GM10266 (cell line): ENCODE results near the gene PLEKHM2.
"Not testable (repeated sequence)": the region's sequence is repeated elsewhere in the genome, so short reads cannot be mapped to it uniquely, and the experiment has no call there.

Source experiments
- DNase-seq: peaks from one replicate; pipeline ENCODE4 v3.0.0; 2012; ENCODE audit errors: extremely low spot score
- TF ChIP-seq, protein P1 (sequence below): IDR thresholded peaks from 2 replicates; pipeline ENCODE4 v1.5.1; 2012; ENCODE audit warnings: mild to moderate bottlenecking, low read depth; ENCODE audit not compliant: control insufficient read depth, insufficient read depth; ENCODE audit errors: missing control alignments

PLEKHM2 gene

DNA sequence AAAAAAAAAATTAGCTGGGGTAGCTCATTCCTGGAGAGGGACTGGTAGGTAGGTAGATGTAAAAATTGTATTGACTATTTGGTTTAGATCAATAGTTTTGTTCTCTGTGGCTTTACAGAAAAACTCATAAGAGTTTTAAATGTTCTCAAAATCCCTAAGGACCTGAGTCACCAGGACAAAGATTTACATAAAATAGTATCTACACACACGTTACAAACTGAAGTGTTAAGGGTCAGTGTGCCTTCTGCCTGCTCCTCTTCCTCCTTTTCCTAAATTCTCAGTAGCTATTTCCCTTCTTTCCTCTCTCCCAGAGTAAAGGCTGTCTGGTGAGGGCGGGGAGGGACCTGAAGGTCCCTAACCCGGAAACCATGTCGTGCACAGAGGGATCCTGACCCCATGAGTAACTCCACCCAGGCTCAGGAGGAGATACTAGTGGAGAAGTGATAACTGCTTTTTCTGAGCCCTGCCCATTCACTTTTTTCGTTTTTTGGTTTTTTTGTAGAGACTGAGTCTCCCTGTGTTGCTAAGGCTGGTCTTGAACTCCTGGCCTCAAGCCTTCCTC is 8.1 kb downstream of the PLEKHM2 start:
- TF ChIP-seq, protein P1, sequence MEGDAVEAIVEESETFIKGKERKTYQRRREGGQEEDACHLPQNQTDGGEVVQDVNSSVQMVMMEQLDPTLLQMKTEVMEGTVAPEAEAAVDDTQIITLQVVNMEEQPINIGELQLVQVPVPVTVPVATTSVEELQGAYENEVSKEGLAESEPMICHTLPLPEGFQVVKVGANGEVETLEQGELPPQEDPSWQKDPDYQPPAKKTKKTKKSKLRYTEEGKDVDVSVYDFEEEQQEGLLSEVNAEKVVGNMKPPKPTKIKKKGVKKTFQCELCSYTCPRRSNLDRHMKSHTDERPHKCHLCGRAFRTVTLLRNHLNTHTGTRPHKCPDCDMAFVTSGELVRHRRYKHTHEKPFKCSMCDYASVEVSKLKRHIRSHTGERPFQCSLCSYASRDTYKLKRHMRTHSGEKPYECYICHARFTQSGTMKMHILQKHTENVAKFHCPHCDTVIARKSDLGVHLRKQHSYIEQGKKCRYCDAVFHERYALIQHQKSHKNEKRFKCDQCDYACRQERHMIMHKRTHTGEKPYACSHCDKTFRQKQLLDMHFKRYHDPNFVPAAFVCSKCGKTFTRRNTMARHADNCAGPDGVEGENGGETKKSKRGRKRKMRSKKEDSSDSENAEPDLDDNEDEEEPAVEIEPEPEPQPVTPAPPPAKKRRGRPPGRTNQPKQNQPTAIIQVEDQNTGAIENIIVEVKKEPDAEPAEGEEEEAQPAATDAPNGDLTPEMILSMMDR, result no peak
- no peak for DNase-seq

DNA sequence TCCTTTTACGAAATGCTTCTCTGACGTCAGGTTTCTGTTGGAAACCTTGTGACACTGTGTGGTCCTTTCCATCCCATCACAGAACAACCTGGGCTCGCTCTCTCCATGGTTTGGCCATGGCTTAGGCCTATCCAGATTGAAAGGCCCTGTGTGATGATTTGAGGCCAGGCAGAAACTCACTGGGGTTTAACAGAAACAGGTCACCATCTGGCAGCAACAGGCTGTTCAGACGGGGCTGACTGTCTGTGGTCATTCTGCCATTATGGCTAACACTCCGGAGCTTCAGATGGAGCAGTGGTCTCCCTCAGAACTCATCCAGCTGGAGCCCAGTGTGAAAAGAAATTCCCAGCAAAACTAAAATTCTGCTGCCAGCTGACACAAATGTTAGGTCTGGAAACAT is 9.3 kb downstream of the PLEKHM2 start:
- TF ChIP-seq, protein P1, result no peak
- no peak for DNase-seq

DNA sequence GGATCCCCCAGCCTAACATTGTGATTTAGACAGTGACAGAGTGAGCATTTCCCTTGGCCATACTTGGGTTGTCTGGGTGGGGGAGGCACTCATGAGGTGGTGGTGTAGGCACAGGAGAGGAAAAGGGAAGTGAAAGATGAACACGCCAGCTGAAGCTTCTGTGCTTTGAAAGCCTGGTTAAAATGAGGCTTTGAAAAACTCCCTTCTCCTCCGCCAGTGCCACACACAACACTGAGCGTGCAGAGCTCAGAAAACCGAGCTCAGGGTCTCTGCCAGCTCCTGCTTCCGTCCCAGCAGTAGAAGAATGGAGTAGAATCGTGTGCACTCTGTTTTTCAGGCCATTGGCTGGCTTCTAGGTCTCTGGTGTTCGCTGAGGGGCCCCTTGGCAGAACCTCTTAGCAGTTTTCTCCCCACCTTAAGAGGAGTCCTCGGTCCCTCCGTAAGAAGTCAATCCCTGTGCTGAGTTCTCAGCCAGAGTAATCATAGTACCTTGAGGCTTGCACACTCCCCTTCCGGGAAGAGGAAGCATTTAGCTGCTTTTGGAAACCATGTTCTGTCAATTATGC is 12.9 kb downstream of the PLEKHM2 start:
- TF ChIP-seq, protein P1, result no peak
- DNase-seq, result peak; percentile 85

DNA sequence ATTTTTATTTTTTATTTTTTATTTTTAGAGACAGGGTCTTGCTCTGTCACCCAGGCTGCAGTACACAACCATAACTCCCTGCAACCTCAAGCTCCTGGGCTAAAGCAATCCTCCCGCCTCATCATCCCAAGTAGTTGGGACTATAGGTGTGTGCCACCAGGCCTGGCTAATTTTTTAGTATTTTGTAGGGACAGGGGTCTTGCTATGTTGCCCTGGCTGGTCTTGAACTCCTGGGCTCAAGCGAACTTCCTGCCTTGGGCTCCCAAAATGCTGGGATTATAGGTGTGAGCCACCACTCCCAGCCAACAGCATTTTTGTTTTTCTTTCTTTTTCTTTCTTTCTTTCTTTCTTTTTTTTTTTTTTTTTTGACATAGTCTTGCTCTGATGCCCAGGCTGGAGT is 14.1 kb downstream of the PLEKHM2 start:
- TF ChIP-seq, protein P1, result no peak

DNA sequence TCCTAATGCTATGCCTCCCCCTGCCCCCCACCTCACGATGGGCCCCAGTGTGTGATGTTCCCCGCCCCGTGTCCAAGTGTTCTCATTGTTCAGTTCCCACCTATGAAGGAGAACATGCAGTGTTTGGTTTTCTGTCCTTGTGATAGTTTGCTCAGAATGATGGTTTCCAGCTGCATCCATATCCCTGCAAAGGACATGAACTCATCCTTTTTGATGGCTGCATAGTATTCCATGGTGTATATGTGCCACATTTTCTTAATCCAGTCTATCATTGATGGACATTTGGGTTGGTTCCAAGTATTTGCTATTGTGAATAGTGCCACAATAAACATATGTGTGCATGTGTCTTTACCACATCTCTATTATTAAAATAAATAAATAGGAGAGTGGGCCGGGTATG is 15.2 kb downstream of the PLEKHM2 start:
- not testable (repeated sequence) for DNase-seq

More for the DNA sequence above, 14.1 kb downstream of the PLEKHM2 start:
- DNase-seq, result no peak

DNA sequence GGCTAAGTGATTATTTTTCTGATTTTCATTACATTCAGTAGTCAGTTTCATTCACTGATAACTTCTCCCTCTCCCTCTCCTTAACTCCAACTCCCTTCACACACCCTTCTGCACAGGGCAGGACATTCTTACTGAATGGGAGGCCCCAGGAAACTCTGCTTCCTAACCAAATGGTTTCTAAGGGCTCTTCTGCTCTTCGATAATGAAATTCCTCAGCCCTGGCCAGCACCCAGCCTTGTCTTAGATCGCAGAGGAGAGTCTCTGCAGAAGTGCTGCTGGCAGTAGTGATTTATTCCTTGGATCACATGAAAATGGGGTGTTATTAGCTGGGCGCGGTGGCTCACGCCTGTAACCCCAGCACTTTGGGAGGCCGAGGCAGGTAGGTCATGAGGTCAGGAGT is 16.4 kb downstream of the PLEKHM2 start:
- TF ChIP-seq, protein P1, result no peak
- no peak for DNase-seq

DNA sequence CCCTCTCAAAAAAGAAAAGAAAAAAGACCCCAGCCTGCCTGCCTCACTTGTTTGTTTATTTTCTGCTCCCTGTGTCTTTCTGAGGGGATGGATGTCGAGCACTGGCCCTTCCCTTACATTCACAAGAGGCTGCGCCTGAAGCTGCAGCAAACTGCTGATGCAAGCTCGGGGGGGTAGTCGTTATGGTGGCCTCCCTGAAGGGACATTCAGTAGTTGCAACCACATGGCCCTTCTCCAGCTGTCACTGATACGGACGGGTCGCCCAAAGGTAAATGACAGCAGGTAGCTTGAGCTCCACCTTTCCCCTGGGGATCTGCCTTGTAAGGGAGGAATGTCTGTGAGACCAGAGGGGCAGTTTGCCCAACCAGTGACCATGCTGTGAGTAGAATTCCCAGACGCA is 17.7 kb downstream of the PLEKHM2 start:
- TF ChIP-seq, protein P1, result no peak
- DNase-seq, result no peak

DNA sequence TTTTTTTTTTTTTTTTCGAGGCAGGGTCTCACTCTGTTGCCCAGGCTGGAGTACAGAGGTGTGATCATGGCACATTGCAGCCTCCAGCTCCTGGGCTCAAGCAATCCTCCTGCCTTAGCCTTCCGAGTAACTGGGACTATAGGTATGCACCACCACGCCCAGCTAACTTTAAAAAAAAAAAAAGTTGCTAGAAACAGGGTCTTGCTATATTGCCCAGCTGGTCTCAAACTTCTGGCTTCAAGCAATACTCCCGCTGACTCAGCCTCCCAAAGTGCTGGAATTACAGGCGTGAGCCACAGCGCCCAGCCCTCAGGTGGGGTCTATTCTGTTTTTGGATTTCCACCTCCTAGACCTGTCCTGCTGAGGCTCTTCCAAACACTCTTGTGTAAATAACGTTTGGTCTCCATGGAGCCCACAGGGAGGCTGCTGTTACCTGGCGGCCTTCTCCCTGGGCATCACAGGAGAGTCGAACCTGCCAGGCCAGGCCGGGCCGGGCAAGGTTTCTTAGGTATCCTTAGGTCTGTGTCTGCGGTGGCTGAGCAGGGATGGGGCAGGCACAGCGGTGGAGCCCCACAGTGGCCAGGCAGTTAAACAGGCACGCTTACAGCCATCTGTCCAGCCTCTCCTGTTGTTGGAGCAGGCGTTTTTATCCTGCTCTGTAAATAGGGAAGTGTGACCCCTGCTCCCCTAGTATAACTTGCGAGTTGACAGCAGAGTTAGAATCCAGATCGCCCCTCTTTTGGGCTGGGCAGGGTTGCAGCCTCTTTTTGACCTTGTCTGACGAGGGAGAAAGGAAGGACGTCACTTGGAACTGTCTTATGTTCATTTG is 18.8 kb downstream of the PLEKHM2 start:
- no peak for DNase-seq
- TF ChIP-seq, protein P1, result peak; percentile 11
